ENCODE measurements around the gene SH3RF3.

Gene SH3RF3

GRCh38 chr2:109243526-109244303 lies 114.7 kb downstream of the SH3RF3 start:
- H3K4me1 Mint-ChIP-seq: peaks cover 60% of the 10 kb centered on the region
- DNase-seq: no peak
- H3K27ac Mint-ChIP-seq: no peak overlapping the region
- TF ChIP-seq CTCF (IDR thresholded peaks at IDR 0.05): no peak
- H3K27me3 Mint-ChIP-seq (ENCODE audit: low read depth, poor library complexity): peaks cover 18% of the 10 kb centered on the region
- H3K4me3 Mint-ChIP-seq: no peak overlapping the region
- peaks cover 4% of the 10 kb centered on the region for H3K9me3 Mint-ChIP-seq
- H3K36me3 Mint-ChIP-seq (ENCODE audit: low read depth): no peaks in the 10 kb centered on the region

- TF ChIP-seq CTCF (IDR thresholded peaks at IDR 0.05): no peak
- Mint-ChIP-seq H3K4me3 (no peak overlapping the region), H3K36me3 (ENCODE audit: low read depth) (no peaks in the 10 kb centered on the region), H3K4me1 (peaks cover 55% of the 10 kb centered on the region), H3K9me3 (peaks cover 4% of the 10 kb centered on the region), H3K27ac (no peak overlapping the region), H3K27me3 (ENCODE audit: low read depth, poor library complexity) (peaks cover 20% of the 10 kb centered on the region)
- no peak for DNase-seq
Measured at GRCh38 chr2:109244304-109244582, 115.2 kb downstream of the SH3RF3 start.

- Mint-ChIP-seq H3K27ac (no peak overlapping the region), H3K36me3 (ENCODE audit: low read depth) (no peaks in the 10 kb centered on the region), H3K9me3 (peaks cover 4% of the 10 kb centered on the region), H3K27me3 (ENCODE audit: low read depth, poor library complexity) (peaks cover 17% of the 10 kb centered on the region), H3K4me1 (peaks cover 49% of the 10 kb centered on the region), H3K4me3 (no peak overlapping the region)
- DNase-seq: no peak
- TF ChIP-seq CTCF (IDR thresholded peaks at IDR 0.05): no peak
Measured at GRCh38 chr2:109244750-109245382, 115.9 kb downstream of the SH3RF3 start.

- no peak for DNase-seq
- H3K9me3 Mint-ChIP-seq: peaks cover 4% of the 10 kb centered on the region
- H3K27ac Mint-ChIP-seq: no peak overlapping the region
- H3K27me3 Mint-ChIP-seq (ENCODE audit: low read depth, poor library complexity): peaks cover 17% of the 10 kb centered on the region
- no peak for TF ChIP-seq CTCF (IDR thresholded peaks at IDR 0.05)
- peaks cover 37% of the 10 kb centered on the region for H3K4me1 Mint-ChIP-seq
- H3K36me3 Mint-ChIP-seq (ENCODE audit: low read depth): no peaks in the 10 kb centered on the region
- no peak overlapping the region for H3K4me3 Mint-ChIP-seq
Measured at GRCh38 chr2:109246176-109246575, 117.2 kb downstream of the SH3RF3 start.

GRCh38 chr2:109246616-109247015 lies 117.6 kb downstream of the SH3RF3 start:
- peaks cover 17% of the 10 kb centered on the region for H3K27me3 Mint-ChIP-seq (ENCODE audit: low read depth, poor library complexity)
- no peak for DNase-seq
- H3K4me3 Mint-ChIP-seq: no peak overlapping the region
- H3K36me3 Mint-ChIP-seq (ENCODE audit: low read depth): no peaks in the 10 kb centered on the region
- TF ChIP-seq CTCF (IDR thresholded peaks at IDR 0.05): no peak
- peaks cover 4% of the 10 kb centered on the region for H3K9me3 Mint-ChIP-seq
- H3K27ac Mint-ChIP-seq: no peak overlapping the region
- H3K4me1 Mint-ChIP-seq: peaks cover 32% of the 10 kb centered on the region

GRCh38 chr2:109247340-109247739 lies 118.3 kb downstream of the SH3RF3 start:
- peaks cover 25% of the 10 kb centered on the region for H3K4me1 Mint-ChIP-seq
- H3K4me3 Mint-ChIP-seq: no peak overlapping the region
- no peak for TF ChIP-seq CTCF (IDR thresholded peaks at IDR 0.05)

More at GRCh38 chr2:109247340-109247739, 118.3 kb downstream of the SH3RF3 start:
- peaks cover 4% of the 10 kb centered on the region for H3K9me3 Mint-ChIP-seq
- peaks cover 15% of the 10 kb centered on the region for H3K27me3 Mint-ChIP-seq (ENCODE audit: low read depth, poor library complexity)
- DNase-seq: no peak
- H3K36me3 Mint-ChIP-seq (ENCODE audit: low read depth): no peaks in the 10 kb centered on the region
- peak overlapping the region; percentile 82 for H3K27ac Mint-ChIP-seq
